GM18519 (cell line): Measurements from ENCODE around the gene CRYGD.
"Not testable (repeated sequence)": the region's sequence is repeated elsewhere in the genome, so short reads cannot be mapped to it uniquely, and the experiment has no call there.

Experiments
- ATAC-seq: cut with Tn5 transposase; IDR thresholded peaks from one replicate; pipeline ENCODE4 v1.9.1; 2021; ENCODE audit warnings: mild to moderate bottlenecking, moderate library complexity; ENCODE audit not compliant: unreplicated experiment, low FRiP score

Gene CRYGD

DNA sequence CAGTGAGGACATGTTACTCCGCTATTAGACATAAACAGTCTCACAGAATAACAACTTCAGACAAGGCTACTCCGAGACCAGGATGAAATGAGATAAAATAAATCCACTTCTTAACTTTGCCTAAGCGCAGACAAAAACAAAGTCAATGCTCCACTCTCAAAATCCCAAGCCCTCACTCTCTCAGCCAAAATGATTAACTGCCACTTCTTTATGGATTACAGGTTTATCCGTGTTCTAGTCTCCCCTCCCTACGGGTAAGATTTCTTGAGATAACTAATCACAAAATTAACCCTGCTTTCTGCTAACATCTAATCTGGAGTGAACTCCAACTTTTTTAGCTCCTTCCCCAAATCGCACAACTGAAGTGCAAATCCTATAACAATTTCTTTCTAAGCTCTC, 6.4 kb upstream of the CRYGD start:
- ATAC-seq, result no peak

DNA sequence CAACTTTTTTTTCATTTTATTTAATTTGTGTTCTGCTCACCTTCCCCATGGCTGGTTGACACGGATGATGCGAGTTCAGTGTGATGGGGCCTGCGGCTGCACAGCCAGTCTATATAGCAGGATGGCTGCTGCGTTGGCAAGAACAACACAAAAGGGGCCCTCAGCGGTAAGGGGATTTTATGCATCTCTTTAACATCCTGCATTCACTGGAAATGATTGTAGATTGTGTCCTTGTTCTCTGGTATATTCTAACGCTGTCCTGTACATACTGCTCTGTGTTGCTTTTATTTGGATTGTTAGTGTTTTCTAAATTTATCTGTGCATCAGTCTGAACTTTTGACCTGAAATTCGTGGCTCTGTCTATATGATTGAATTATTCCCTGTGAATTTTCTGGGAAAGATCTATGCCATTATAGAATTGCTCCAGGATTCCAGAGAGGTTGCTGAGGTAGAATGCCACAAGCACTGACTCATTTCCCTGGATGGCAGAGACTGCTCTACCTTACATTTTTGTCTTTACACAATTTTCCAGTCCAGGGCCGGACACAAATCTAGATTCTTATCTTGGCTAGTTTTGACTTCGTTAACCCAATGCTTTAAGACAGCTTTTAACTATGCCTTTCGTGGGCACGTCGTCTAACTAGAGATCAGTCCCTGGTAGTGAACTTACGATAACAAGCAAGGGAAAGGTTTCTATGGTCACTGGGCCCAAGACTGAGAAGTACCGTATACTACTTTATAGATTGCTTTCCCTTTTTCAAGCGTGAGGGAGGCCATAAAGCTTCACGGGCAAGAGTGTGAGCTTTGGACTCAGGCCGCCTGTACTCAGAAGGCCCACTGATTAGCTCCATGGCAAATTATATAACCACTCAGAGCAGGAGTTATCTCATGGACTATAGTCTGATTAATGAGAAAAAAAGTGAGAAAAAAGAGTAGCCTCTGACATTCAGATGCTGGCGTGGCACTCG, 5.7 kb upstream of the CRYGD start, which contains the start of gene CRYGC:
Gene CRYGC, minus strand, starts transcription at position 85 of the 968 bp plus-strand sequence. Its CDS starts 36 bp downstream, at position 49.
- no peak for ATAC-seq

DNA sequence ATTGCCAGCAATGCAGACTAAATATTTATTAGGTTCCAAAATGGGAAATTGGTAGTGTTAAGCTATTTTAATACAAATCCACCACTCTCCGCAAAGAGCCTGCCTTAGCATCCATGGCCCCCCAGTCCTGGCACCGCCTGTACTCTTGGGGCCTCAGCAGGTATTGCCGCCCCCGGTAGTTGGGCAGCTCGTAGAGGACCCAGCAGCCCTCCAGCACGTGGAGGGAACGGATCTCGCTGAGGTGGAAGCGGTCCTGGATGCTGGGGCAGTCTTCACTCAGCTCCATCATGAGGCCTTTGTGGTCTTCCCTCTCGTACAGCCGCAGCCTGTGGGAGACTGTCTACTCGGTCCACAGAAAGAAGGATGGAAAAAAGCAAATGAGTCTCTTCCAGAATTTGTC, 3.8 kb upstream of the CRYGD start:
- no peak for ATAC-seq

DNA sequence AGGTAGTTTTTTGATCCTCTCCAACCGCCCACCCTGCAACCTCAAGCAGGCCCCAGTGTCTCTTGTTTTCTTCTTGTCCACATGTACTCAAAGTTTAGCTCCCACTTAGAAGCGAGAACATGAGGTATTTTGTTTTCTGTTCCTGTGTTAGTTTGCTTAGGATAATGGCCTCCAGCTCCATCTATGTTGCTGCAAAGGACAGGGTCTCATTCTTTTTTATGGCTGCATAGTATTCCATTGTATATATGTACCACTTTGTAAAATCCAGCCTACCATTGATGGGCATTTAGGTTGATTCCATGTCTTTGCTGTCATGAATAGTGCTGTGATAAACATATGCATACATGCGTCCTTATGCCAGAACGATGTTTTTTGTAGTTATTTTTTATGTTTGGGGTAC, 2.8 kb upstream of the CRYGD start:
- no peak for ATAC-seq

DNA sequence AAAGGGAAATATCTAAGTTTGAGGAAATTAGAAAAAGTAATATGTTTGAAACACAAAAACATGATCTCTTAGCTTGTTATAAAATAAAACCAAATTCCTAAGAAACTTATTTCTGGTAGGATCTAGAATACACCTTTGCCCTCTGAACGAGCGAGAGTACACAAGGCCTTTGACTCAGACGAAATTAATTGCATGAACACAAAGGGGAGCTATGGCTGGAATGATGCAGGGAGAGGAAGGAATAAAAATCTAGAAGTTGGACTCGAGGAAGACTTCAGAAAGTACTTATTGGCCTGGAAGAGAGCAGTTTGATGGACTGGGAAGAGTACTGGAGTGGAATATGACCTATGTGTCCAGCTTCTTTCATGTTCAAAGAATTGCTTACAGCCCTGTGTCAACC, 927 bp upstream of the CRYGD start:
- ATAC-seq, result no peak

DNA sequence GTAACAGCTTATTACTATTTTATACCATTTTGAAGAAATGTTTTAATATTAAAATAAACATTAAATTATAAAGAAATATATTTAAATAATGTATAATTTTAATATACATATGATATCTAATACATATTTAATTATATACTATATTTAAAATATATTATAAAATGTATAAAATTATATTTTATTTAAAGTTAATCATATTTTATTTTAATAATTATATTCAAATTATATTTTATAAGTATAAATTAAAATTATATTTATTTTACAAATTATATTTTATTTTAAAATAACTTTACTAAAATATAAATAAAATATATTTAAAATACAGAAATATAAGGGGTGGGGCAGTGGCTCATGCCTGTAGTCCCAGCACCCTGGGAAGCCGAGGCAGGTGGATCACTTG, 2.1 kb downstream of the CRYGD start:
- ATAC-seq, result no peak

DNA sequence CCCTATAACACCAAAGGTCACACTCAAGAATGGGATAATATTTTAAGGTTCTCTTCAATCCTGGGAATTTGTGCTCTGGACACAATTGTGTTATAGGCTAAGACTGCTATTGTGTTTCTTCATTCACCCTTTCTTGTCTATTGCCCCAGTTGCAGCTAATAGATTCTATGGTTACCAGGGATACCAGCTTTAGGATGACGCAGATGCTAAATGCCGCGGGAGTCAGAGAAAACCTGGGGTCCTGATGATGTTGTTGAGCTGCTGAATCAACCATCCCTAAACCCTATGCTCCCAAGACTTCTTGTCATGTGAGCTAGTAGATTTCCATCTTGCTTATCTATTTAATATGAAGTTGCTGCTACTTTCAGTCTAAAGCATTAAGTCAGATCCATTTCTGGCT, 5.4 kb downstream of the CRYGD start:
- no peak for ATAC-seq

DNA sequence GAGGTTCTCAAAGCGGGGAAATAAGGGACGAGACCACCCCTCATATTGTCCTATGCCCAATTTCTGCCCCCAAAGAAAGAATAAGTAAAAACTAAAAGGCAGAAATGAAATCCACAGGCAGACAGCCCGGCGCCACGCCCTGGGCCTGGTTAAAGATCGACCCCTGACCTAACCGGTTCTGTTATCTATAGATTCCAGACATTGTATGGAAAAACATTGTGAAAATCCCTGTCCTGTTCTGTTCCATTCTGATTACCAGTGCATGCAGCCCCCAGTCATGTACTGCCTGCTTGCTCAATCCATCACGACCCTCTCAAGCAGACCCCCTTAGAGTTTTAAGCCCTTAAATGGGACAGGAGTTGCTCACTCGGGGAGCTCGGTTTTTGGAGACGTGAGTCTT, 6.9 kb downstream of the CRYGD start:
- ATAC-seq, result not testable (repeated sequence)

DNA sequence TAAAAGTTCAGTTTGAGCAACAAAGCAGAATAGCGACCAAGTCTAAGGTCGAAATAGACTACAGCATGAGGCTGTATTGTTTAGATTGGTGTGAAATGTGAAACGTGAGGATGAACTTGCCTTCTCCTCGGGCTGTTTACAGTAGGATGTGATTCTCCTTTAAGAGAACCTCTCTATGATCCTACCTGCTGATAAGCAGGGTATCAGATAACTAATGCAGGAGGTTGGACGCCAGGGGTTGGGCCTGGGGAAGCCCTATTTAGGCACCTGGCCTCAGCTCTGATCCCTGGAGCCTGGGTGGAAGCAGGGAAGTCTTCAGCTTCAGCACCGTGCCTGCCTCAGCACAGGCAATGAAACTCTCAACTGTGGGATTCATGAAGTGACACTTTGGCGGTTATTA, 11.4 kb downstream of the CRYGD start:
- ATAC-seq, result no peak

DNA sequence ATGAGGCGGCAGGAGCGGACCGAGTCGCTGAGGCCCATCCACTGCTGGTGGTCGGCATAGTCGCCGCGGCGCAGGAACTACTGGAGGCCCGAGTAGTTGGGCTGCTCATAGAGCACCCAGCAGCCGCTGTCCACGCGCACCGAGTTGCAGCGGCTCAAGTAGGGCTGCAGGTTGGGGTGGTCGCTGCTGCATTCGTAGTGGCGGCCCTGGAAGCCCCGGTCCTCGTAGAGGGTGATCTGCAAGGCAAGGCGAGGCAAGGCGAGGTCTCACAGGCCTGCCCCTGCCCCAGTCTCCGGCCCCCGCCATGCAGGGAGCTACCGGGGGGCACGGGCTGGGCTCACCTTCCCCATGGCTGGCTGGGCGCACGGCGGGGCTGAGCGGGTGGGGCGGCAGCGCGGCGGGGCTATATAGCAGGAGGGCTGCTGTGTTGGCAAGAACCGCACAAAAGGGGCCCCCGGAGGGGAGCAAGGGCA, 12.0 kb downstream of the CRYGD start:
- ATAC-seq, result not testable (repeated sequence)

DNA sequence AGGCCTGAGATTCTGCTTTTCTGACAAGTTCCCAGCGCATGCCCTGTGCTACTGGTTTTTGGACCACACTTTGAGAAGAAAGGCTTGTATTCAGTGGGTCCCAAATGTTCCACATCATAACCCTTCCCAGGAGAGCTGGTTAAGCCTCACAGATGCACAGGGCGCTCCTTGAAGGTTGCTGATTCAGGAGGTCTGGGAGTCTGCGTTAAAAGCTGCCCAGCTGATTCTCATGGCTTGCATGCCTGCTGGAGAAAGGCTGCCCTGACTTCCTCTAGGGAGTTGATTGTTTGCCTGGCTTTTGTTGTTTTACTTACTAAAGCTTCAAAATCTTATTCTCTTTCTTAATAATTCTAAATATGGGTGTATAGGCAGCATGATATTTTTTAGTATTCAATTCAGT, 20.7 kb downstream of the CRYGD start:
- no peak for ATAC-seq

DNA sequence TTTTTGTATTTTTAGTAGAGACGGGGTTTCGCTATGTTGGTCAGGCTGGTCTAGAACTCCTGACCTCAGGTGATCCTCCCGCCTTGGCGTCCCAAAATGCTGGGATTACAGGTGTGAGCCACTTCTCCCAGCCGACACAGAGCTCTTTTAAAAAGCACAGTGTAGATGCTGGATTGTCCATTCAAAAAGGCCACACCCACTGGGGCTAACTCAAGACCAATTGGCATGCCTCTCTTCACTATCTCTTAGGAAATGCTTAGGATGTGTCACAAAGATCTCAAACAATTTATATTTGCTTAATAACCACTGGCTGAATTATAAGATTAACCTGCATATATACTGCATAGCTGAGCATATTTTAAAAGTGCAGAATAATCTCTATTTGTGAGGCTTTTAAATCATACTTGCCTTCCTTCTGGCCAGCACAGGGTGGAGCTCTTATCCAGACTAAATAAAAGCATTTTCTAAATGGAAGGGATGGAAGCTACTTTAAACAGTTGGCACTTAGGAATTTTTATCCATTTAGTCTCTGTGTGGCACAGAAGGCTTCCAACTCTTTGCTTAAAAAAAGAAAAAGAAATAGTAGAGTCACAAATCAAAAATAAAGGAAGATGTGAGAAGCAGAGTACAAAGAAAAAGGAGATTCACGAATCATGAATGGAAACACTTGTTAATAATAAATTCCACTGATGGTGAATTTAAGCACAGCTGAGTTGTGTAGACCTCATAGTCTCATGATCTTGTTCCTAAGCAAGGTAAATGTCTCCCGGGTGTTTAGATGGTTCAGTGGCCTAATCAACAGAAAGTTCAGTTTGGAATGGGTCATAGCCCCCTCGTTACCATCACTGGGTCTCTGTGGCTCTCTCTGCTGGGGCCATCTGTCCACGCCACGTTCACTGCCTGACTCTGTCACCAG, 22.4 kb downstream of the CRYGD start:
- ATAC-seq, result no peak

DNA sequence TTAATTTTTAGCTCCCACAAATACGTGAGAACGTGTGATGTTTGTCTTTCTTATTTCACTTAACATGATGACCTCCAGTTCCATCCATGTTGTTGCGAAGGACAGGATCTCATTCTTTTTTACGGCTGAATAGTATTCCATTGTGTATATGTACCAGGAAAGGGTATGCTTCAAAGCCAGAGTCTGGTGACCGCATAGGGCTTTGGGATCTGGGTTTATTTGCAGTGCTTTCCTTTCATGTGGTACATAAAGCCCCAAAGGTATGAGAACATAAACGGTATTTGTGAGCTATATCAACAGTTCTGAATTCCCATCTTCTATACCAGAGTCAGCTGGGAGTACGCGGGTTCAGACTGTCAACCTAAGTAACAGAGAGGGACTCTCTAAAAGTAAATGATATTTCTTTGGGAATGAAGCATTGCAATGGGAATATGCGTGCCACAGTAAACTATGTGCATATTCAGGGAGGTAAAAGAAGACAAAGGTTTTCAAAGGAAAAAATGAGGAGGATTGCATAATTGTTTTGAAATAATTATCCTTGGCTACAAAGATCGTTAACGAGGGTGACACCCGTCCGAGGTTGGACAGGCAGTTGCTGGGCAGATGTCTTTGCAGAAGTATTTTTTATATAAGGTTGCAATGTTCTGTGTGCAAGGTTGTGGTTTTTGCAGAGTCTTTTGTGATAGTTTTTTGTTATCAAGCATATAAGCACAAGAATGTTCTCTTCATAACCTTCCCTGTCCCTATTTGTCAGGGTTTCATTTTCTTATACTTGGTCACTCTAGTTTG, 24.4 kb downstream of the CRYGD start:
- no peak for ATAC-seq

DNA sequence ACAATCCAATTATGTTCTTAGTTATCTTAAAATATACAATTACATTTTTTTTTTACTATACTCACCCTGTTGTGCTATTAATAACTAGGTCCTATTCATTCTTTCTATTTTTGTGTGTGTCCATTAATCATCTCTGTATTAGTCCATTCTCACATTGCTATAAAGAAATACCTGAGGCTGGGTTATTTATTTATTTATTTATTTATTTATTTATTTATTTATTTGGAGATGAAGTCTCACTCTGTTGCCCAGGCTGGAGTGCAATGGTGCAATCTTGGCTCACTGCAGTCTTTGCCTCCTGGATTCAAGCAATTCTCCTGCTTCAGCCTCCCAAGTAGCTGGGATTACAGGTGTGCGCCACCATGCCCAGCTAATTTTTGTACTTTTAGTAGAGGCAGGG, 25.6 kb downstream of the CRYGD start:
- ATAC-seq, result not testable (repeated sequence)

DNA sequence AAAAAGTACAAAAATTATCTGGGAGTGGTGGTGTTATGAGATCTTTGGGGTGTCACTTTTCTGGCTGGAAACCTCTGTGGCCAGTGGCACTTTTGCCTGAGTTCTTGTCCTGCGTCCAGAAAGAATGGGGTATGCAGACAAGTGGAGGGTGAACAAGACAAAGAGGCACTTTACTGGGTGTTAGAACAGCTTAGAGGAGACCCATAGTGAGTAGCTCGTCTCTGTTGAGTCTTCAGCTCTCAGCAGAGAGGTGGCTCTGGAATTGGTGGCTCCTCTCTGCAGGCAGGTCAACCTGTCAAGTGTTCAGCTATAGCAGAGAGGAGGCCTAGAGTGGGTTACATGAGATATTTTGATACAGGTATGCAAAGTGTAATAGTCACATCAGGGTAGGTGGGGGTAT, 26.1 kb downstream of the CRYGD start:
- no peak for ATAC-seq

DNA sequence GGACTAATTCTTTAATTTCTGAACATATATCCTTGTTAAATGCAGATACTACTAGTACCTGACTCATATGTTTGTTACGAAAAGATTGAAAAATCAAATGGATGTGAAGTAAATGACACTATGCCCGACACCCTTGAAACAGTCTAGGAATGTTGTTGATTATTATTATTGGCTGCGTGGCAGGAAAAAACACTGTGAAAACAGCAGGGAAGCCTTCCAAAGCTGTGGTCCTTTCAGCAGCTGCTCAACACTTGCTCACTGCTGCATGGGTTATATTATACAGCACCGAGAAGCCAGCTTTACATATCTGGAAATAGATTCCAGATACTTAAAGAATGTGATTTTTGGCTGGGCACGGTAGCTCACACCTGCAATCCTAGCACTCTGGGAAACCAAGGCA, 26.5 kb downstream of the CRYGD start:
- no peak for ATAC-seq

DNA sequence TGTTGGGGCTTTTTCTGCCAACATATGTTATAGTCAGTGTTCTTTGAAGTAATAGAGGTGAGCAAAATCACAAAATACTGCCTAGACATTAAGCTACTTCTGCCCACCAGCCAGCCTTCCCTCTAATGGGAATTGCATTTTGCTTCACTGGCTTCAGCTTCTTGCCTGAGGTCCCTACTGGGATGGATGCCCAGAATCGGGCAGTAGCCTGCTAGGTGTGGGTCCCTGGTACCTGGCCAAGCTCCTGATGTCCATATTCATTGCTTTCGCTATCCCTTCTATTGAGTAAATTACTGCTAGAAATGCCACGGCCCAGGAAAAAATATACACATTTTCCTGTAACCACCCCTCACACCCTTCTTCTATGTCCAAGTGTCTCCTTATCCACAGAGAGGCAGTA, 27.0 kb downstream of the CRYGD start:
- no peak for ATAC-seq

DNA sequence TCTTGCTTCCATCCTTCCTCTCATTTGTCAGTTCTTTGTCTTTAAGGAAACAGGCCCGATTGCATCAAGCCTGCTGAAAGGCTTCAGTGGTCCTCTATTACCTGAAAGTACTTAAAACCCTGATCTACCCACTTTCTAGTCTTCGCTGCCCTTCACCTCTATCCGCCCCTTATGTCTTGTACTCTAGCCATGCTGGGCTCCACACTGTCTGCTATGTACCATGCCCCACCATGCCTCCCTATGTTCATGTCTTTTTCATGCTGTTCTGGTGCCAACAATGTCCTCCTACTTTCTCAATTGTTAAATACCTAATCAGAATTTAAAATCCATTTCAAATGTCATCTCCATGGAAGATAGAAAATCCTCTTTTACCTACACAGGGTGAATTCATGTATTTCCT, 28.2 kb downstream of the CRYGD start:
- no peak for ATAC-seq

DNA sequence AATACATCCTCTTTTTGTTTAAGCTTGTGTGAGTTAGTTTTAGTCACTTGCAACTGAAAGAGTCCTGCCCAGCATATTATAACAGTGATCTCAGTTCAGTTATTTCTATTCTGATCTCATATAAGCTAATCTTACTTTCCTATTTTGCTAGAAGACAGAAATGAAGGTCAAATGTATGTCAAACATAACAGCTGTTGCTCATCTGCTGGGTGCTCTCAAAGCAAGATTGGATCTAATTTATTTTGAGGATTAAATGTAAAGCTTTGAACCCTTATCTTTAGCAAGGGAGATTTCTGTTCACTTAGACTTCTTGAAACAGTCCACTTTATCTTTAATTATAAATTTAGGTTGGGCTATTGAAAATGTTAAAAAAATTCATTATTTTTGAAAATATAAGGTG, 31.2 kb downstream of the CRYGD start:
- no peak for ATAC-seq

DNA sequence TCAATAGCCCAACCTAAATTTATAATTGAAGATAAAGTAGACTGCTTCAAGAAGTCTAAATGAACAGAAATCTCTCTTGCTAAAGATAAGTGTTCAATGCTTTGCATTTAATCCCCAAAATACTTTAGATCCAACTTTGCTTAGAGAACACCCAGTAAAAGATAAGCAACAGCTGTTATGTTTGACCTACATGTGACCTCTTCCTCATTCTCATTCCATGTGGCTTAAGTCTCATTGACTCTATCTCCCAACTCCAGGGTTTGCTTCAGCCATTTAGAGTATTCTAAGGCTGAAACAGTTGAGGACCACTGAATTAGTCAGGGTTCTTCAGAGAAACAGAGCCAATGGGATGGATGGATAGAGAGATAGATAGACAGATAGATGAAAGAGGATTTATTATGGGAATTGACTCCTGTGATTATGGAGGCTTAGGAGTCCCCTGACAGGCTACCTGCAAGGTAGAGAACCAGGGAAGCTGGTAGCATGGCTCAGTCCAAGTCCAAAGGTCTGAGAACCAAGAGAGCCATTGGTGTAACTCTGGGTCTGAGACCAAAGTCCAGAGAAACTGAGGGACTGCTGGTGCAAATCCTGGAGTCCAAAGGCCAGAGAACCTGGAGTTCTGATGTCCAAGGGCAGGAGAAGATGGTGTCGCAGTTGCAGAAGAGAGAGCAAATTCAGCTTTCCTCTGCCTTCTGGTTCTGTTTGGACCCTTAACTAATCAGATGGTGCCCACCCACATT, 32.1 kb downstream of the CRYGD start:
- ATAC-seq, result no peak
